ENCODE data around the gene RABGAP1L. TPM values are rescaled to one million over a fixed set of nuclear protein-coding genes. Genes with fewer than 3 reads are reported as not detected.
"Not testable (repeated sequence)": the region's sequence is repeated elsewhere in the genome, so short reads cannot be mapped to it uniquely, and the experiment has no call there.

RABGAP1L gene
- total RNA-seq, 1 donor from 2014 or later = 80.6 TPM

- no peak overlapping the region for H3K4me3 ChIP-seq
- peaks cover 99% of the 10 kb centered on the region for H3K36me3 ChIP-seq
- intact Hi-C loops (cut with DNase I) = no loop called here
Measured at GRCh38 chr1:175013445-175013844, 854.1 kb downstream of the RABGAP1L start.

GRCh38 chr1:175015243-175015642 is 855.9 kb downstream of the RABGAP1L start:
- peaks cover 83% of the 10 kb centered on the region for H3K36me3 ChIP-seq
- intact Hi-C loops (cut with DNase I) = no loop called here
- H3K27me3 ChIP-seq = no peaks in the 10 kb centered on the region

More at GRCh38 chr1:175013445-175013844, 854.1 kb downstream of the RABGAP1L start:
- Histone ChIP-seq H3K27ac (no peak overlapping the region), H3K27me3 (no peaks in the 10 kb centered on the region), H3K9me3 (no peaks in the 10 kb centered on the region), H3K4me1 (no peaks in the 10 kb centered on the region)
- ATAC-seq = no peak
- no peak for TF ChIP-seq CTCF (IDR thresholded peaks at IDR 0.05)
- no peak for DNase-seq

GRCh38 chr1:175019524-175019923 is 860.2 kb downstream of the RABGAP1L start:
- H3K4me1 ChIP-seq = no peaks in the 10 kb centered on the region
- intact Hi-C loops (cut with DNase I) = no loop called here
- H3K9me3 ChIP-seq = no peaks in the 10 kb centered on the region
- ATAC-seq (no peak), DNase-seq (no peak)
- peaks cover 41% of the 10 kb centered on the region for H3K36me3 ChIP-seq
- TF ChIP-seq CTCF (IDR thresholded peaks at IDR 0.05) = no peak
- no peaks in the 10 kb centered on the region for H3K27me3 ChIP-seq
- no peak overlapping the region for H3K4me3 ChIP-seq
- H3K27ac ChIP-seq = no peak overlapping the region

More at GRCh38 chr1:175015243-175015642, 855.9 kb downstream of the RABGAP1L start:
- TF ChIP-seq CTCF (IDR thresholded peaks at IDR 0.05) = no peak
- Histone ChIP-seq H3K4me3 (no peak overlapping the region), H3K4me1 (no peaks in the 10 kb centered on the region), H3K27ac (no peak overlapping the region), H3K9me3 (no peaks in the 10 kb centered on the region)
- no peak for DNase-seq
- no peak for ATAC-seq

- H3K27ac ChIP-seq = peak within 1 kb of the TSS; percentile 82
- H3K27me3 ChIP-seq = no peaks in the 10 kb centered on the region
- intact Hi-C loops (cut with DNase I) = no loop called here
- H3K36me3 ChIP-seq = peaks cover 3% of the 10 kb centered on the region
- DNase-seq (peak; percentile 98), ATAC-seq (peak; percentile 100)
- H3K4me3 ChIP-seq = peak within 1 kb of the TSS; percentile 81
- no peaks in the 10 kb centered on the region for H3K4me1 ChIP-seq
- no peak for TF ChIP-seq CTCF (IDR thresholded peaks at IDR 0.05)
- H3K9me3 ChIP-seq = no peaks in the 10 kb centered on the region
Measured at GRCh38 chr1:175023043-175023921, 864.0 kb downstream of the RABGAP1L start, which contains the start of gene MRPS14. TSS of gene MRPS14 (minus strand) at chr1:175023425. CDS start at chr1:175023408, 17 bp downstream.

- H3K4me3 ChIP-seq = peak overlapping the region; percentile 81
- ATAC-seq; DNase-seq; H3K36me3 ChIP-seq; intact Hi-C loops (cut with DNase I); H3K9me3 ChIP-seq; H3K4me1 ChIP-seq; H3K27me3 ChIP-seq: not testable (repeated sequence)
- H3K27ac ChIP-seq = peak overlapping the region; percentile 82
Measured at GRCh38 chr1:175023922-175024242, 864.6 kb downstream of the RABGAP1L start.

GRCh38 chr1:175024773-175025172 is 865.5 kb downstream of the RABGAP1L start:
- no peak for ATAC-seq
- TF ChIP-seq CTCF (IDR thresholded peaks at IDR 0.05) = no peak
- H3K4me3 ChIP-seq = no peak overlapping the region

More at GRCh38 chr1:175024773-175025172, 865.5 kb downstream of the RABGAP1L start:
- intact Hi-C loops (cut with DNase I) = no loop called here
- Histone ChIP-seq H3K27me3 (no peaks in the 10 kb centered on the region), H3K36me3 (no peaks in the 10 kb centered on the region), H3K4me1 (no peaks in the 10 kb centered on the region), H3K9me3 (no peaks in the 10 kb centered on the region), H3K27ac (no peak overlapping the region)
- no peak for DNase-seq
